Measurements from ENCODE around the gene TBX2.

- TF ChIP-seq TAF1 (IDR thresholded peaks at IDR 0.05; ENCODE audit: low read depth, low read length) (no peak), POLR2AphosphoS5 (IDR thresholded peaks at IDR 0.05; ENCODE audit: low read depth, low read length) (no peak), POLR2A (IDR thresholded peaks at IDR 0.05; ENCODE audit: low read depth, low read length) (no peak), SPI1 (IDR thresholded peaks at IDR 0.05; ENCODE audit: low read depth, low read length) (no peak)
These were observed 32.8 kb upstream of the TBX2 start for GRCh38 chr17:61366715-61367413.
